CD14-positive monocyte (primary cell): ENCODE results near the gene CCL4L2. TPM values are rescaled to one million over a fixed set of nuclear protein-coding genes. Genes with fewer than 3 reads are reported as not detected.

Experiments
- DNase-seq, 3 donors: peaks; one replicate each; pipeline ENCODE4 v3.0.0-alpha.2; 2011 to 2022
- H2AFZ ChIP-seq: 2 replicates; pipeline ENCODE4 v1.6.0; 2012; ENCODE audit warnings: mild to moderate bottlenecking, low read depth, low read length, inconsistent platforms; ENCODE audit not compliant: insufficient read depth, poor library complexity, severe bottlenecking
- H3K27ac ChIP-seq, 2 donors: 1 replicate in 1 of 2; 2 replicates in 1 of 2; pipeline ENCODE4 v1.5.1; 2012 to 2013; ENCODE audit warnings: low read length in 2 of 2, control low read depth in 1 of 2, inconsistent platforms in 1 of 2, low read depth in 1 of 2, mild to moderate bottlenecking in 1 of 2
- H3K27me3 ChIP-seq, 2 donors: one replicate each; pipeline versions ENCODE4 v1.6.0 to v1.6.1; 2011 to 2013; ENCODE audit warnings: low read length in 2 of 2; ENCODE audit not compliant: control insufficient read depth in 2 of 2, insufficient read depth in 2 of 2
- H3K36me3 ChIP-seq, 2 donors: replicated peaks in 1 of 2; 1 replicate in 1 of 2; 2 replicates in 1 of 2; pipeline versions ENCODE4 v1.5.1 to v1.6.1; 2012 to 2013; ENCODE audit warnings: low read length in 2 of 2, control low read depth in 1 of 2, inconsistent platforms in 1 of 2, mild to moderate bottlenecking in 1 of 2; ENCODE audit not compliant: insufficient read depth in 2 of 2, control insufficient read depth in 1 of 2
- H3K4me1 ChIP-seq, 2 donors: 1 replicate in 1 of 2; 2 replicates in 1 of 2; pipeline versions ENCODE4 v1.5.1 to v1.6.1; 2012 to 2013; ENCODE audit warnings: low read length in 2 of 2, control low read depth in 1 of 2, inconsistent platforms in 1 of 2, mild to moderate bottlenecking in 1 of 2, moderate library complexity in 1 of 2; ENCODE audit not compliant: insufficient read depth in 2 of 2, control insufficient read depth in 1 of 2
- H3K4me2 ChIP-seq: replicated peaks from 2 replicates; pipeline ENCODE3; 2012; ENCODE audit warnings: low read length, moderate library complexity, mild to moderate bottlenecking; ENCODE audit not compliant: poor library complexity, severe bottlenecking; ENCODE audit errors: extremely low read depth
- H3K4me3 ChIP-seq, 3 experiments: fragments of 200-600 bp in 1 of 3; sonication (generic) in 1 of 3; replicated peaks in 1 of 3; 1 replicate in 2 of 3; 2 replicates in 1 of 3; pipeline ENCODE4 v1.5.1; 2011 to 2013; ENCODE audit warnings: low read length in 3 of 3, mild to moderate bottlenecking in 3 of 3, control low read depth in 2 of 3, low read depth in 2 of 3, inconsistent platforms in 1 of 3, moderate library complexity in 1 of 3
- H3K79me2 ChIP-seq: 2 replicates; pipeline ENCODE4 v1.6.0; 2012; ENCODE audit warnings: mild to moderate bottlenecking, control low read depth, inconsistent platforms, low read length, moderate library complexity; ENCODE audit not compliant: insufficient read depth
- H3K9ac ChIP-seq: 2 replicates; pipeline ENCODE4 v1.6.0; 2017; ENCODE audit warnings: low read length, mild to moderate bottlenecking; ENCODE audit not compliant: insufficient read depth, poor library complexity, severe bottlenecking
- H3K9me3 ChIP-seq, 2 donors: replicated peaks in 1 of 2; 1 replicate in 1 of 2; 2 replicates in 1 of 2; pipeline versions ENCODE4 v1.5.1 to v1.6.1; 2012 to 2013; ENCODE audit warnings: low read length in 2 of 2, control low read depth in 1 of 2; ENCODE audit not compliant: control insufficient read depth in 1 of 2, insufficient read depth in 1 of 2
- H4K20me1 ChIP-seq: 2 replicates; pipeline ENCODE4 v1.6.0; 2012; ENCODE audit warnings: mild to moderate bottlenecking, low read length, control low read depth, moderate library complexity; ENCODE audit not compliant: insufficient read depth
- H3K27ac Mint-ChIP-seq, 7 donors: one replicate each; pipeline ENCODE4 v1.8.0; 2020; ENCODE audit warnings: mild to moderate bottlenecking in 7 of 7, mixed read lengths in 7 of 7, moderate library complexity in 6 of 7, inconsistent platforms in 2 of 7
- H3K27me3 Mint-ChIP-seq, 3 donors: one replicate each; pipeline ENCODE4 v1.8.0; 2021 to 2022; ENCODE audit warnings: low read depth in 3 of 3, mild to moderate bottlenecking in 3 of 3, mixed read lengths in 3 of 3, moderate library complexity in 3 of 3, inconsistent platforms in 1 of 3
- H3K36me3 Mint-ChIP-seq, 2 donors: one replicate each; pipeline ENCODE4 v1.8.0; 2020; ENCODE audit warnings: mixed read lengths in 2 of 2, inconsistent platforms in 1 of 2, mild to moderate bottlenecking in 1 of 2
- H3K4me1 Mint-ChIP-seq: one replicate; pipeline ENCODE4 v1.8.0; 2020; ENCODE audit warnings: mild to moderate bottlenecking, mixed read lengths
- H3K4me3 Mint-ChIP-seq, 2 donors: one replicate each; pipeline ENCODE4 v1.8.0; 2020; ENCODE audit warnings: mild to moderate bottlenecking in 2 of 2, mixed read lengths in 2 of 2, moderate library complexity in 1 of 2
- H3K9me3 Mint-ChIP-seq, 7 donors: one replicate each; pipeline ENCODE4 v1.8.0; 2020 to 2022; ENCODE audit warnings: mixed read lengths in 7 of 7, mild to moderate bottlenecking in 6 of 7, moderate library complexity in 6 of 7, inconsistent platforms in 2 of 7
- WGBS: methylation state at CpG from one replicate; pipeline ENCODE4 v1.1.5; 2013; ENCODE audit warnings: missing lambda C conversion rate; ENCODE audit not compliant: insufficient coverage; 5-methylcytosine and 5-hydroxymethylcytosine counted together
- intact Hi-C, 2 donors: fragments of 100-400 bp; cut with micrococcal nuclease; formaldehyde crosslinking; loops; one replicate each; pipeline versions ENCODE4 v1.15.0 to v1.15.1; 2023
- polyA plus RNA-seq, 3 donors: library from polyadenylated mRNA; depleted of rRNA in 1 of 3; unstranded in 2 of 3; stranded (reverse) in 1 of 3; fragments of 300-500 nt in 2 of 3; fragments of >200 nt in 1 of 3; fragmentation: Illumina TruSeq in 2 of 3; gene quantifications; 1 replicate in 2 of 3; 2 replicates in 1 of 3; pipeline ENCODE4 v1.2.3, GENCODE V29; 2012 to 2021
- TF ChIP-seq, protein P1 (sequence below): fragments of 200-600 bp; IDR thresholded peaks from one replicate; pipeline ENCODE4 v1.8.0; 2022; ENCODE audit warnings: antibody characterized with exemption, mild to moderate bottlenecking

The CCL4L2 gene
- polyA plus RNA-seq, 3 donors = 24.8 to 32.7 (median 25.3) TPM

- no peaks in the 10 kb centered on the region for H3K27me3 ChIP-seq
- intact Hi-C loops = loop anchor here (1.0 to 10.0 kb wide), 5 partner anchors 12 to 1971 kb away; partner anchors contain the start of gene CCL4L2 (in 1 of the 2)
- H3K27ac Mint-ChIP-seq = peak overlapping the region; percentile 96 to 98 (median 97)
- TF ChIP-seq, protein P1, sequence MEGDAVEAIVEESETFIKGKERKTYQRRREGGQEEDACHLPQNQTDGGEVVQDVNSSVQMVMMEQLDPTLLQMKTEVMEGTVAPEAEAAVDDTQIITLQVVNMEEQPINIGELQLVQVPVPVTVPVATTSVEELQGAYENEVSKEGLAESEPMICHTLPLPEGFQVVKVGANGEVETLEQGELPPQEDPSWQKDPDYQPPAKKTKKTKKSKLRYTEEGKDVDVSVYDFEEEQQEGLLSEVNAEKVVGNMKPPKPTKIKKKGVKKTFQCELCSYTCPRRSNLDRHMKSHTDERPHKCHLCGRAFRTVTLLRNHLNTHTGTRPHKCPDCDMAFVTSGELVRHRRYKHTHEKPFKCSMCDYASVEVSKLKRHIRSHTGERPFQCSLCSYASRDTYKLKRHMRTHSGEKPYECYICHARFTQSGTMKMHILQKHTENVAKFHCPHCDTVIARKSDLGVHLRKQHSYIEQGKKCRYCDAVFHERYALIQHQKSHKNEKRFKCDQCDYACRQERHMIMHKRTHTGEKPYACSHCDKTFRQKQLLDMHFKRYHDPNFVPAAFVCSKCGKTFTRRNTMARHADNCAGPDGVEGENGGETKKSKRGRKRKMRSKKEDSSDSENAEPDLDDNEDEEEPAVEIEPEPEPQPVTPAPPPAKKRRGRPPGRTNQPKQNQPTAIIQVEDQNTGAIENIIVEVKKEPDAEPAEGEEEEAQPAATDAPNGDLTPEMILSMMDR = no peak
- H3K4me3 Mint-ChIP-seq = peak overlapping the region; percentile 75 to 78
- H3K27ac ChIP-seq = peak overlapping the region; percentile 85 to 96
- WGBS = 14% methylated on average over 1 of the region's 10 CpGs
- peaks cover 87% of the 10 kb centered on the region for H3K4me1 Mint-ChIP-seq
- H4K20me1 ChIP-seq = no peaks in the 10 kb centered on the region
- H3K79me2 ChIP-seq = peaks cover 3% of the 10 kb centered on the region
- peaks cover 2 to 7% (median 2%) of the 10 kb centered on the region in 3 donors for H3K27me3 Mint-ChIP-seq
- peaks cover 3 to 13% of the 10 kb centered on the region in 2 donors for H3K36me3 Mint-ChIP-seq
- H3K9me3 Mint-ChIP-seq = peaks cover 0 to 2% (median 0%) of the 10 kb centered on the region in 7 donors
- H3K9ac ChIP-seq = peak overlapping the region; percentile 34
- peak overlapping the region; percentile 63 for H3K4me2 ChIP-seq
- no peaks in the 10 kb centered on the region for H3K36me3 ChIP-seq
- peak in 1 of 3 donors; percentile 62 for DNase-seq
- H3K9me3 ChIP-seq = no peaks in the 10 kb centered on the region
- H2AFZ ChIP-seq = no peak overlapping the region
- H3K4me3 ChIP-seq = peak overlapping the region in 1 of 3 experiments; percentile 32
- H3K4me1 ChIP-seq = peaks cover 93 to 95% of the 10 kb centered on the region in 2 donors
These were observed 15.3 kb upstream of the CCL4L2 start for GRCh38 chr17:36195434-36196130.

DNA sequence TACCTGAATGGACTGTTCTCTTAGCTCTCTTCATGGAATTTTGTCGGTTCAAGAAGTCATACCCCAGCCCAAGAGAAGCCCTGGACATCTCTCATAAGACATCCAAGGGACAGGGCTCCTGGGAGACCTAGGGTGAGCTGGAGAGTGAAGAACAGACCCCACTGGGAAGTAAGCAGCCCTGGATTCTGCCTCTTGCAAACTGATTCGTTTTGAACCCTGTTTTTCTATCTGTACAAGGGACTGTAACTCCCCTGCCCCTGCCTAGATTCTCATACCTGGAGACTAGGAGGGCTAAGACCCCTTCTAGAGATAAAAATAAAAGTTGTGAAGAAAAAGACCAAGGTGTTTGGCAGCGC is 14.8 kb upstream of the CCL4L2 start:
- H3K27me3 Mint-ChIP-seq = peaks cover 2 to 7% (median 3%) of the 10 kb centered on the region in 3 donors
- H4K20me1 ChIP-seq = no peaks in the 10 kb centered on the region
- WGBS = no CpG with 5 or more reads among the region's 3 CpGs
- peak overlapping the region; percentile 63 for H3K4me2 ChIP-seq
- H3K4me1 ChIP-seq = peaks cover 89 to 95% of the 10 kb centered on the region in 2 donors
- H2AFZ ChIP-seq = no peak overlapping the region
- intact Hi-C loops = loop anchor here (2.0 to 10.0 kb wide), 4 partner anchors 15 to 1971 kb away; partner anchors contain the start of gene CCL4L2 (in 1 of the 2)
- H3K36me3 Mint-ChIP-seq = peaks cover 3 to 13% of the 10 kb centered on the region in 2 donors
- H3K4me1 Mint-ChIP-seq = peaks cover 84% of the 10 kb centered on the region
- DNase-seq = no peak
- H3K27me3 ChIP-seq = no peaks in the 10 kb centered on the region
- H3K79me2 ChIP-seq = peaks cover 3% of the 10 kb centered on the region
- H3K9ac ChIP-seq = peak overlapping the region; percentile 34
- H3K36me3 ChIP-seq = no peaks in the 10 kb centered on the region
- H3K27ac ChIP-seq = peak overlapping the region; percentile 85 to 96
- peak overlapping the region in 1 of 3 experiments; percentile 32 for H3K4me3 ChIP-seq
- no peaks in the 10 kb centered on the region for H3K9me3 ChIP-seq
- H3K9me3 Mint-ChIP-seq = peaks cover 0 to 2% (median 0%) of the 10 kb centered on the region in 7 donors
- H3K4me3 Mint-ChIP-seq = peak overlapping the region; percentile 75 to 78
- TF ChIP-seq, protein P1 = no peak
- H3K27ac Mint-ChIP-seq = peak overlapping the region; percentile 96 to 98 (median 97)
